Stimulated activated naive CD8-positive, alpha-beta T cell treated with anti-CD3 and anti-CD28 coated beads, Interleukin-15, amount 100 ng/mL, for 72 hours (primary cell): ENCODE results near the gene MAF.

ENCODE experiments used
- ATAC-seq: fragments of 150-1000 bp; cut with Tn5 transposase; 2 replicates; pipeline ENCODE4 v1.10.0; 2021; ENCODE audit warnings: mild to moderate bottlenecking, moderate library complexity
- DNase-seq, 2 donors: peaks; one replicate each; pipeline ENCODE4 v3.0.0; 2021 to 2022
- H3K27ac Mint-ChIP-seq, 2 donors: one replicate each; pipeline ENCODE4 v1.8.0; 2022; ENCODE audit warnings: mild to moderate bottlenecking in 2 of 2, mixed read lengths in 2 of 2, moderate library complexity in 2 of 2
- H3K27me3 Mint-ChIP-seq: one replicate; pipeline ENCODE4 v1.8.0; 2022; ENCODE audit warnings: mixed read lengths
- H3K4me1 Mint-ChIP-seq: one replicate; pipeline ENCODE4 v1.8.0; 2022; ENCODE audit warnings: mild to moderate bottlenecking, mixed read lengths
- H3K4me3 Mint-ChIP-seq, 2 donors: one replicate each; pipeline ENCODE4 v1.8.0; 2022; ENCODE audit warnings: mild to moderate bottlenecking in 2 of 2, mixed read lengths in 2 of 2, moderate library complexity in 1 of 2
- H3K9me3 Mint-ChIP-seq, 2 donors: one replicate each; pipeline ENCODE4 v1.8.0; 2022; ENCODE audit warnings: mixed read lengths in 2 of 2

MAF gene

DNA sequence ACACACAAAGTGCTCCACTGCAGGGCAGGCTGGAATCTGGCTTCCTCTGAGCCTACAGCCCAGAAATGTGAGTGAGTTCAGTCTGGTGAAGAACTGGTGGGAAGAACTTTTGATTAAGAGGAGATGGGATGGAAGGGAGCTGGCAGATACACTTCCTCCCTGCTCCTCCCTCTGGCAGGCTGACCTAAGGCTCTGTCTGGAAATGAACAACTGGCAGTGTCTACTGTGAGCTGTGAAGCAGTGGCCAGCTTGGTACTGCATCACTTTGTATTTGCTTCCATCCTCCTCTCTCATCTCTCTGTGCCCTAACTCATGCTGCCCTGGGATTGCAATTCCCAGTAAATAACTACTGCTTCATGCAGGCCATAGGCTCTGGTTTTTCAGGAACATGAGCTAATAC is 45.6 kb downstream of the MAF start:
- Mint-ChIP-seq H3K27me3 (peaks cover 16% of the 10 kb centered on the region), H3K4me3 (no peak overlapping the region), H3K27ac (no peak overlapping the region), H3K9me3 (peaks cover 7 to 8% of the 10 kb centered on the region in 2 donors), H3K4me1 (no peaks in the 10 kb centered on the region)
- no peak for DNase-seq
- ATAC-seq, result no peak

DNA sequence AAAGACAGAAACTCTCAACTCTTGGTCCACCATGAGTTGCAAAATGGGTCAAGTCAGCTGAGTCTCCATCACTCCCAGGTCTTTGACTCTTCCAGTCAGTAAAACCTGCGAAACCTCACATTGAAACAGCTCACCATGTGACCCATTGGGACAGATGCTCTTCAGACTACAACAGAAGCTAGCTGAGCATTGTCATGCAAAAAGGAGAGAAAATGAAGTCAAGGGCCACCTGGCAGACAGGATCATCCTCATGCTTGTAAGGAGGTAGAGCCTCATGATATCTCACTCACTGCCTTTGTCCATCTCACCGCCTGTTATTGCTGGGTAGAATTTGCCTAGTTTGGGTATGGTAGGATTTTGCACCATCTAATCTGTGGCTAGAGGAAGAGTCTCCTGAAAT is 50.2 kb downstream of the MAF start:
- peaks cover 14% of the 10 kb centered on the region for H3K27me3 Mint-ChIP-seq
- no peak overlapping the region for H3K4me3 Mint-ChIP-seq
- no peaks in the 10 kb centered on the region for H3K4me1 Mint-ChIP-seq
- ATAC-seq (no peak), DNase-seq (no peak)
- no peaks in the 10 kb centered on the region for H3K9me3 Mint-ChIP-seq
- H3K27ac Mint-ChIP-seq, result no peak overlapping the region

GRCh38 chr16:79547085-79547484 is 53.5 kb downstream of the MAF start:
- Mint-ChIP-seq H3K27me3 (peaks cover 7% of the 10 kb centered on the region), H3K9me3 (no peaks in the 10 kb centered on the region), H3K4me1 (no peaks in the 10 kb centered on the region), H3K27ac (no peak overlapping the region), H3K4me3 (no peak overlapping the region)
- DNase-seq (no peak), ATAC-seq (no peak)
